SK-N-SH (cell line): ENCODE data around the gene PLCH1.

ENCODE experiments used
- CTCF ChIP-seq: fragments of 200-600 bp; sonication (generic); IDR thresholded peaks from 2 replicates; pipeline ENCODE4 v1.6.1; 2017; ENCODE audit warnings: antibody characterized with exemption, mild to moderate bottlenecking, moderate library complexity
- GABPA ChIP-seq: IDR thresholded peaks from 2 replicates; pipeline ENCODE4 v1.4.0; 2012; ENCODE audit warnings: low read depth, mild to moderate bottlenecking
- MXI1 ChIP-seq: IDR thresholded peaks from 2 replicates; pipeline ENCODE4 v1.6.1; 2012; ENCODE audit warnings: mild to moderate bottlenecking, low read depth, low read length, improper control_type of control experiment
- TCF12 ChIP-seq: IDR thresholded peaks from 2 replicates; pipeline ENCODE4 v1.4.0; 2012
- ZBTB33 ChIP-seq: IDR thresholded peaks from 2 replicates; pipeline ENCODE4 v1.4.0; 2012; ENCODE audit warnings: low read depth, borderline replicate concordance

- TF ChIP-seq ZBTB33 (no peak), CTCF (no peak), MXI1 (no peak), TCF12 (no peak), GABPA (no peak)
Measured at GRCh38 chr3:155556531-155556930, 188.3 kb downstream of the PLCH1 start.
